K562 (cell line): ENCODE data around the gene ATP6V0D1. TPM values are rescaled to one million over a fixed set of nuclear protein-coding genes. Genes with fewer than 3 reads are reported as not detected.

ENCODE experiments used
- ATAC-seq: fragments of 200-7000 bp; cut with Tn5 transposase; 3 replicates; pipeline ENCODE4 v1.9.1; 2020; ENCODE audit warnings: moderate library complexity
- BruUV-seq: library from RNA; stranded (reverse); fragments of 400-500 nt; replicated peaks from 2 replicates; lab custom pipeline; 2021; lab: Mats Ljungman, UMichigan
- CTCF ChIA-PET: fragments of 300-600 bp; formaldehyde crosslinking; extraction: SDS; loops from one replicate; lab custom pipeline; 2021; ENCODE audit warnings: low intra/inter-chr PET ratio; lab: Yijun Ruan, JAX
- POLR2A ChIA-PET: fragments of 300-600, 350-650 bp; sonication (Branson Sonifier 250); formaldehyde crosslinking; extraction: SDS; loops from one replicate; lab custom pipeline; 2021; ENCODE audit warnings: antibody characterized with exemption, inconsistent platforms; lab: Yijun Ruan, JAX
- DNase-seq, 4 experiments: peaks; one replicate each; pipeline versions ENCODE4 v3.0.0 to v3.0.0-alpha.2; 2011 to 2018; ENCODE audit warnings: low spot score in 3 of 4, mixed read lengths in 3 of 4; ENCODE audit errors: extremely low read depth in 1 of 4
- FAIRE-seq: peaks from 2 replicates; lab custom pipeline; 2011; peaks lifted over from hg19 to GRCh38; lab: Jason Lieb, UNC
- H2AFZ ChIP-seq: 2 replicates; pipeline ENCODE4 v1.6.0; 2011; ENCODE audit warnings: low read depth, low read length, control low read depth, inconsistent platforms
- H3K27ac ChIP-seq: fragments of 200-600 bp; 3 replicates; pipeline ENCODE4 v1.8.0; 2011; ENCODE audit warnings: low read depth, mild to moderate bottlenecking, control low read depth, inconsistent platforms, low read length, moderate library complexity, mixed read lengths; ENCODE audit errors: extremely low read depth
- H3K27me3 ChIP-seq, 2 experiments: fragments of 300-600 bp in 1 of 2; 2 replicates in 1 of 2; 3 replicates in 1 of 2; pipeline versions ENCODE4 v1.6.0 to v1.8.0; 2011; ENCODE audit warnings: inconsistent platforms in 2 of 2, low read length in 2 of 2, mild to moderate bottlenecking in 1 of 2, mixed read lengths in 1 of 2, moderate library complexity in 1 of 2; ENCODE audit not compliant: control insufficient read depth in 2 of 2, insufficient read depth in 2 of 2
- H3K36me3 ChIP-seq: fragments of 300-600 bp; 3 replicates; pipeline ENCODE4 v1.8.0; 2011; ENCODE audit warnings: mild to moderate bottlenecking, low read length, inconsistent platforms; ENCODE audit not compliant: control insufficient read depth, insufficient read depth
- H3K4me1 ChIP-seq, 2 experiments: fragments of 200-600 bp in 1 of 2; replicated peaks in 1 of 2; 2 replicates in 1 of 2; 3 replicates in 1 of 2; pipeline versions ENCODE4 v1.5.1 to v1.8.0; 2011; ENCODE audit warnings: inconsistent platforms in 2 of 2, low read length in 2 of 2, mild to moderate bottlenecking in 1 of 2, mixed read lengths in 1 of 2, moderate library complexity in 1 of 2; ENCODE audit not compliant: control insufficient read depth in 2 of 2, insufficient read depth in 2 of 2
- H3K4me2 ChIP-seq: 2 replicates; pipeline ENCODE4 v1.6.1; 2011; ENCODE audit warnings: low read length, control low read depth, inconsistent platforms, mixed read lengths; ENCODE audit not compliant: insufficient read depth
- H3K4me3 ChIP-seq: fragments of 200-600 bp; sonication (generic), shearing (Covaris generic); 2 replicates; pipeline ENCODE4 v1.5.1; 2016; ENCODE audit warnings: control low read depth, inconsistent platforms
- H3K79me2 ChIP-seq: fragments of 200-600 bp; 3 replicates; pipeline ENCODE4 v1.8.0; 2011; ENCODE audit warnings: low read length, inconsistent platforms; ENCODE audit not compliant: control insufficient read depth, insufficient read depth
- H3K9ac ChIP-seq, 2 experiments: 2 replicates each; pipeline versions ENCODE4 v1.6.0 to v1.6.1; 2011; ENCODE audit warnings: low read depth in 2 of 2, low read length in 2 of 2, control low read depth in 1 of 2, inconsistent platforms in 1 of 2, mild to moderate bottlenecking in 1 of 2, mixed read lengths in 1 of 2; ENCODE audit not compliant: insufficient read depth in 1 of 2
- H3K9me1 ChIP-seq: one replicate; pipeline ENCODE4 v1.6.0; 2011; ENCODE audit warnings: inconsistent platforms, mild to moderate bottlenecking, low read length, moderate library complexity; ENCODE audit not compliant: control insufficient read depth, insufficient read depth
- H3K9me3 ChIP-seq: replicated peaks from 2 replicates; pipeline ENCODE4 v1.5.1; 2011; ENCODE audit warnings: low read depth, low read length, inconsistent platforms; ENCODE audit not compliant: control insufficient read depth, insufficient read depth
- H4K20me1 ChIP-seq: replicated peaks from 2 replicates; pipeline ENCODE4 v1.6.1; 2011; ENCODE audit warnings: low read length, inconsistent platforms, mixed read lengths; ENCODE audit not compliant: control insufficient read depth, insufficient read depth
- FOXP4 ChIP-seq: sonication (generic); formaldehyde crosslinking; IDR thresholded peaks from 2 replicates; pipeline ENCODE4 v1.8.0; 2022; ENCODE audit warnings: mild to moderate bottlenecking, missing genetic modification reagents, borderline replicate concordance
- SPI1 ChIP-seq: IDR thresholded peaks from 2 replicates; pipeline ENCODE4 v1.6.1; 2011; ENCODE audit warnings: low read depth, low read length, control low read depth, borderline replicate concordance
- ZBTB33 ChIP-seq: sonication (generic); formaldehyde crosslinking; IDR thresholded peaks from 2 replicates; pipeline ENCODE4 v1.8.1; 2023; ENCODE audit warnings: mild to moderate bottlenecking, missing genetic modification reagents
- WGBS: fragments of 100-300 bp; shearing (Covaris generic); methylation state at CpG from one replicate; pipeline ENCODE4 v1.1.6; 2016; ENCODE audit warnings: low coverage, mixed read lengths; ENCODE audit not compliant: insufficient coverage; ENCODE audit errors: missing lambda C conversion rate; 5-methylcytosine and 5-hydroxymethylcytosine counted together
- in situ Hi-C: fragments of 300-500 bp; cut with MboI; formaldehyde crosslinking; loops from 4 replicates; pipeline ENCODE4 v1.15.0; 2018; ENCODE audit warnings: inconsistent platforms, mixed read lengths
- intact Hi-C: fragments of 100-400 bp; cut with micrococcal nuclease; formaldehyde crosslinking; loops from 2 replicates; pipeline ENCODE4 v1.14.2; 2022
- polyA plus RNA-seq, 8 experiments: library from polyadenylated mRNA; depleted of rRNA in 4 of 8; stranded (reverse) in 5 of 8; unstranded in 3 of 8; fragments of >200 nt; fragmentation: Nextera tagmentation in 2 of 8; fragmentation: Illumina TruSeq in 1 of 8; extraction: Ambion mirVana in 2 of 8; extraction: Trizol in 1 of 8; gene quantifications; 2 replicates each; pipeline versions ENCODE4 v1.2.1 to v1.2.3, GENCODE V29; 2011 to 2014; ENCODE audit warnings: inconsistent platforms in 1 of 8, missing spikeins in 1 of 8
- total RNA-seq, 7 experiments: library from RNA; depleted of rRNA in 6 of 7; stranded (reverse); fragments of >200 nt in 6 of 7; fragmentation: Illumina TruSeq in 2 of 7; extraction: Trizol in 2 of 7; gene quantifications; 2 replicates each; pipeline versions ENCODE4 v1.2.1 to v1.2.3, GENCODE V29; 2011 to 2021; ENCODE audit warnings: low replicate concordance in 1 of 7

Gene ATP6V0D1
- total and polyA plus RNA-seq, 9 of the 15 experiments (the other 6 are each of a cell fraction or from before 2014, with no cell fraction given), result 23.2 to 69.7 (median 45.6) TPM

- no peaks in the 10 kb centered on the region for H3K79me2 ChIP-seq
- no peaks in the 10 kb centered on the region for H3K36me3 ChIP-seq
- H3K4me3 ChIP-seq, result no peak overlapping the region
- peaks cover 19 to 89% of the 10 kb centered on the region in 2 experiments for H3K4me1 ChIP-seq
- FAIRE-seq (no peak), DNase-seq (no peak), ATAC-seq (no peak)
- H3K9me3 ChIP-seq, result no peaks in the 10 kb centered on the region
- no TSS peak for BruUV-seq
- ChIA-PET POLR2A (no interaction called here), CTCF (interaction anchor here (0.9 kb wide), 1 partner anchor 22 kb away, joined by 5 read pairs; no protein-coding TSS in a partner anchor)
- peak overlapping the region in 1 of 2 experiments; percentile 87; a peak in 2 of 4 replicates for H3K9ac ChIP-seq
- WGBS, result 83% methylated on average over 36 of the region's 88 CpGs
- peaks cover 2 to 34% of the 10 kb centered on the region in 2 experiments; a peak in 3 of 5 replicates for H3K27me3 ChIP-seq
- H3K27ac ChIP-seq, result no peak overlapping the region
- intact Hi-C loops (loop anchor here (5.0 to 10.0 kb wide), 2 partner anchors 50 to 132 kb away; no protein-coding TSS in a partner anchor), in situ Hi-C loops (no loop called here)
- H3K9me1 ChIP-seq, result no peaks in the 10 kb centered on the region
- H4K20me1 ChIP-seq, result no peaks in the 10 kb centered on the region
- H2AFZ ChIP-seq, result 0 out of 2 replicates have a peak overlapping the region, but pooled peaks have one; percentile 84
- peak; percentile 18; the same call in 1 of the 2 replicates for TF ChIP-seq SPI1
- no peak for TF ChIP-seq FOXP4 (CRISPR knock-in tag)
- TF ChIP-seq ZBTB33 (CRISPR knock-in tag), result peak; percentile 53; the same call in 1 of the 2 replicates
- H3K4me2 ChIP-seq, result no peak overlapping the region; the same call in 1 of the 2 replicates
Observed at GRCh38 chr16:67394155-67395104, 86.5 kb downstream of the ATP6V0D1 start.
